Measurements from ENCODE around the gene SLC8A1.

The SLC8A1 gene

DNA sequence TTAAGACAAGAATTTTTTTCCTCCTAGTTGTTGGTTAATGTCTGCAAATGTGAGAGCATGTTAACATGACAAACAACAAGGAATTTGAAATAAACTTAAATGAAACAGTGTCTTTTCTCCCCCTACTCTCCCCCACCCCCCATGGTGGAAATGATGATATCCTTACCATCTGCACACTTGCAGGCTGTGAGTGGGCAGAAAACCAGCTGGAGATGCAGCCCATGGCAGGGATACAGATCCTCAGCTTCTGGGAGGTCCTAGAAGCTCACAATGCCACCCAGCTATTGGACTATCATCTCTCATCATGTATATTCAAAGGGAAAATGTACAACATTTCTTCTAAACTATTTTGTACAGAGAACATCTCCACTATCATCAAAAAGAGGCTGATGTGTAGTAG is 196.8 kb downstream of the SLC8A1 start:
- ChIA-PET POLR2A (ENCODE audit: low non-redundant PET) (no interaction called here), CTCF (no interaction called here)
- no peak overlapping the region for H3K27ac ChIP-seq
- TF ChIP-seq, protein P1, sequence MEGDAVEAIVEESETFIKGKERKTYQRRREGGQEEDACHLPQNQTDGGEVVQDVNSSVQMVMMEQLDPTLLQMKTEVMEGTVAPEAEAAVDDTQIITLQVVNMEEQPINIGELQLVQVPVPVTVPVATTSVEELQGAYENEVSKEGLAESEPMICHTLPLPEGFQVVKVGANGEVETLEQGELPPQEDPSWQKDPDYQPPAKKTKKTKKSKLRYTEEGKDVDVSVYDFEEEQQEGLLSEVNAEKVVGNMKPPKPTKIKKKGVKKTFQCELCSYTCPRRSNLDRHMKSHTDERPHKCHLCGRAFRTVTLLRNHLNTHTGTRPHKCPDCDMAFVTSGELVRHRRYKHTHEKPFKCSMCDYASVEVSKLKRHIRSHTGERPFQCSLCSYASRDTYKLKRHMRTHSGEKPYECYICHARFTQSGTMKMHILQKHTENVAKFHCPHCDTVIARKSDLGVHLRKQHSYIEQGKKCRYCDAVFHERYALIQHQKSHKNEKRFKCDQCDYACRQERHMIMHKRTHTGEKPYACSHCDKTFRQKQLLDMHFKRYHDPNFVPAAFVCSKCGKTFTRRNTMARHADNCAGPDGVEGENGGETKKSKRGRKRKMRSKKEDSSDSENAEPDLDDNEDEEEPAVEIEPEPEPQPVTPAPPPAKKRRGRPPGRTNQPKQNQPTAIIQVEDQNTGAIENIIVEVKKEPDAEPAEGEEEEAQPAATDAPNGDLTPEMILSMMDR (conservative IDR thresholded peaks at IDR 0.05; ENCODE audit: low read depth), result no peak
- DNase-seq (ENCODE audit: low spot score), result no peak

DNA sequence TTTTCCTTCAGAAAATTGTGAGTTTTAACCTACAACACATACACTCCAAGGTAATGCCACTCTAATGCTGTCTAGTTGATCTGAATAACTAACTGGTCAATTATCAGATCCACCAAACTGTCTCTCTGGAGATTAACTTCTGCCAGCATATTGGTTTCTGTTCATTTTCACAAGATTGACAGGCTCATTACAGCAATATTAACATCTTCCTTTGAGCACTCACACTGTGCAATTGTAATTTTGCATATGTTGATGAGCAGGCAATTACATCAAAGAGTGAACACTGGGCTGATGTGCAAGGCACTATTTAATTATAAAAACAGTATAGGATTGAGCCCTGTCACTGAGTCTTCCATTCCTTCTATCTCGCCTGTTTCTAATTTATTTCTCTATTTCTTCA is 197.3 kb downstream of the SLC8A1 start:
- CTCF ChIA-PET, result interaction anchor here (0.5 to 0.9 kb wide), 4 partner anchors 10 to 416 kb away, joined by 3 to 6 read pairs (median 4); no protein-coding TSS in a partner anchor
- POLR2A ChIA-PET (ENCODE audit: low non-redundant PET), result no interaction called here

DNA sequence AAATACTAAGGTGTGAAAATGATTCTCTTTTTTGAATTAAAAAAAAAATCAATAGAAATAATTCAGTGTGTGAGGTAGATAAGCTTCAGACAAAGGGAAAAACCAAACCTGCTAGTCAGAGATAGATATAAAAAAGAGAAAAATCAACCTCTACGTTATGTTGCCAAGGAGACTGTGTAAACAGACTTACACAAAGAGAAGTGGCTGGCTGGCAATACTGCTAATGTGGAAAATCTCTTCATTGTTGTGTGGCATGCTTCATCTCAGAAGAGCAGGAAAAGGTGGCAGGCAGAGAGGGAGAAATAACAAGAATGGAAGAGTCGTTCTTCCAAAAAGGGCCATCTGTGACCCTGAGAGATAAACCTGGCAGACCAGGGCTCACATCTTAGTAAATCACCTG is 200.8 kb downstream of the SLC8A1 start:
- no peak overlapping the region for H3K27ac ChIP-seq
- TF ChIP-seq, protein P1 (conservative IDR thresholded peaks at IDR 0.05; ENCODE audit: low read depth), result no peak
- CTCF ChIA-PET, result no interaction called here
- POLR2A ChIA-PET (ENCODE audit: low non-redundant PET), result no interaction called here
- no peak for DNase-seq (ENCODE audit: low spot score)

More for the DNA sequence above, 197.3 kb downstream of the SLC8A1 start:
- TF ChIP-seq, protein P1 (conservative IDR thresholded peaks at IDR 0.05; ENCODE audit: low read depth), result no peak
- DNase-seq (ENCODE audit: low spot score), result no peak
- H3K27ac ChIP-seq, result no peak overlapping the region

DNA sequence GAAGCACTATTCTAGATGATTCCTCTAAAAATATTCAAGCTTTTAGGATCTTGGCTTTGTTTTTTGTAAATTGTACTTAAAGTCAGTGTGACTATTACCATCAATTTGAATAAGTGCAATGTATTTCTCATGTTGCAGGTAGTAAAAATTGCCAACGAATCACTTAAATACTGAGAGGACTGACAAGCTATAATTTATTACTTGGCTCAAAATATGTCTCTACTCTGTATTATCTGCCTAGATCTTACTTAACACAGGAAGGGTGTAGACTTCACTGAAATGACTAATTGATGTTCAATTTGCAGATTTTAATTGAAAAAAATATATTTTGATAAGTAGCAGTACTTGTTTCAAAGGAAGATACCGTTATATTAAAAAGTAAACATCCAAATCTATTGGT is 202.3 kb downstream of the SLC8A1 start:
- no peak overlapping the region for H3K27ac ChIP-seq
- no peak for DNase-seq (ENCODE audit: low spot score)
- CTCF ChIA-PET, result interaction anchor here (0.7 kb wide), 1 partner anchor 222 kb away, joined by 3 read pairs; no protein-coding TSS in a partner anchor
- POLR2A ChIA-PET (ENCODE audit: low non-redundant PET), result no interaction called here
- TF ChIP-seq, protein P1 (conservative IDR thresholded peaks at IDR 0.05; ENCODE audit: low read depth), result no peak

DNA sequence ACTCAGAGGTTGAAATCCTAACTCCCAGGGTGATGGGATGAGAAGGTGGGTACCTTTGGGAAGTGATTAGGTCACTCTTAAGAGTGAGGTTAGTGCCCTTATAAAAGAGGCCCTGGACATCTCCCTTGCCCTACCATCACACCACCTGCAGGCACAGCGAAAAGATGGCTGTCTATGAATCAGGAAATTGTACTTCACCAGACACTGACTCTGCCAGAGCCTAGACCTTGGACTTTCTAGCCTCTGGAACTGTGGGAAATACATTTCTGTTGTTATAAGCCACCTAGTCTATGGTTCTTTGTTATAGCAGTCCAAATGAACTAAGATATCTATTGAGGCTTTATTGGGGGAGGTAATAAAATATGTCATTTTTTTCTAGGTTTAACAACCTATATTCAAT is 203.6 kb downstream of the SLC8A1 start:
- no peak overlapping the region for H3K27ac ChIP-seq
- TF ChIP-seq, protein P1 (conservative IDR thresholded peaks at IDR 0.05; ENCODE audit: low read depth), result no peak
- ChIA-PET CTCF (no interaction called here), POLR2A (ENCODE audit: low non-redundant PET) (no interaction called here)
- no peak for DNase-seq (ENCODE audit: low spot score)

DNA sequence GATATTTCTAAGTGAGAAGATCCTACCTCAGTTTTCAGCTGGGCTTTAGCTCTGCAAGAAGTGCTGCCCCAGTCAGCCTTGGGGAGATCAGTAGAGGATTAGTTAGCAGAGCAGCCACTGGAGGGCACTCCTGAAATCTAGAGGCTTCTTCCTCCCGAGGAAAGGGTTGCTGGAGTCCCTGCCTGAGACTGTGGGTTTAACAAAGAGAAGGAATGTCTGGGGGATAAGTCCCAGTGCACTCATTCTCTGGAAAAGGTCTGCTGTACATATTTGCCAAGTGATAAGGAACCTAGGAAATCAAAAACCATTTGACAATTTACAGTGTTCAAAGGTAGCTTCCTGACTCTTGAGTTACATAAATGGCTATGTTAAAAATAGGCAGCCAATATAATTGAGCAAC is 207.2 kb downstream of the SLC8A1 start:
- TF ChIP-seq, protein P1 (conservative IDR thresholded peaks at IDR 0.05; ENCODE audit: low read depth), result peak; percentile 42
- POLR2A ChIA-PET (ENCODE audit: low non-redundant PET), result no interaction called here
- peak; percentile 36 for DNase-seq (ENCODE audit: low spot score)

More for the DNA sequence above, 207.2 kb downstream of the SLC8A1 start:
- no peak overlapping the region for H3K27ac ChIP-seq
- CTCF ChIA-PET, result interaction anchor here (0.6 to 1.3 kb wide), 8 partner anchors 10 to 514 kb away, joined by 3 to 11 read pairs (median 4); no protein-coding TSS in a partner anchor
